PC-9 (cell line): ENCODE data around the gene DPP4. TPM values are rescaled to one million over a fixed set of nuclear protein-coding genes. Genes with fewer than 3 reads are reported as not detected.

Experiments
- BruUV-seq: library from RNA; stranded (reverse); fragments of 400-500 nt; replicated peaks from 2 replicates; lab custom pipeline; 2021; lab: Mats Ljungman, UMichigan
- CTCF ChIA-PET: fragments of 300-600 bp; sonication (Branson Sonifier 250); formaldehyde crosslinking; loops from one replicate; lab custom pipeline; 2022; ENCODE audit warnings: antibody characterized with exemption; lab: Charles Lee
- POLR2A ChIA-PET: fragments of 300-600 bp; sonication (Branson Sonifier 250); formaldehyde crosslinking; loops from one replicate; lab custom pipeline; 2022; ENCODE audit warnings: antibody characterized with exemption; ENCODE audit not compliant: unreplicated experiment; lab: Charles Lee
- DNase-seq, 2 experiments: peaks; one replicate each; pipeline versions ENCODE4 v3.0.0 to v3.0.0-alpha.2; 2015 to 2022; ENCODE audit warnings: mixed read lengths in 1 of 2
- H2AFZ ChIP-seq: fragments of 200-600 bp; sonication (generic); 2 replicates; pipeline ENCODE4 v1.8.1; 2017; ENCODE audit warnings: antibody characterized with exemption
- H3F3A ChIP-seq: fragments of 200-600 bp; sonication (generic); 2 replicates; pipeline ENCODE4 v1.8.1; 2017; ENCODE audit warnings: antibody characterized with exemption, mild to moderate bottlenecking, low read depth; ENCODE audit not compliant: insufficient read depth
- H3K27ac ChIP-seq: fragments of 200-600 bp; sonication (generic); 2 replicates; pipeline ENCODE4 v1.6.1; 2016; ENCODE audit warnings: mixed run types
- H3K27me3 ChIP-seq: fragments of 200-600 bp; sonication (generic); 2 replicates; pipeline ENCODE4 v1.6.1; 2016; ENCODE audit warnings: low read depth, mixed run types; ENCODE audit not compliant: insufficient read depth
- H3K36me3 ChIP-seq: fragments of 200-600 bp; sonication (generic); 2 replicates; pipeline ENCODE4 v1.6.1; 2016; ENCODE audit warnings: low read depth, mixed run types
- H3K4me1 ChIP-seq: fragments of 200-600 bp; sonication (generic); replicated peaks from 2 replicates; pipeline ENCODE4 v1.6.1; 2016; ENCODE audit warnings: mixed run types; ENCODE audit not compliant: insufficient read depth
- H3K4me2 ChIP-seq: fragments of 200-600 bp; sonication (generic); 2 replicates; pipeline ENCODE4 v1.6.1; 2017; ENCODE audit warnings: mixed run types
- H3K4me3 ChIP-seq: fragments of 200-600 bp; sonication (generic); 2 replicates; pipeline ENCODE4 v1.6.1; 2016; ENCODE audit warnings: mixed run types
- H3K79me2 ChIP-seq: fragments of 200-600 bp; sonication (generic); 2 replicates; pipeline ENCODE4 v1.6.1; 2017; ENCODE audit warnings: low read depth, mixed run types
- H3K9me2 ChIP-seq: fragments of 200-600 bp; sonication (generic); 2 replicates; pipeline ENCODE4 v1.8.1; 2017; ENCODE audit warnings: mild to moderate bottlenecking; ENCODE audit not compliant: insufficient read depth
- H3K9me3 ChIP-seq: fragments of 200-600 bp; sonication (generic); 2 replicates; pipeline ENCODE4 v1.8.1; 2016; ENCODE audit warnings: low read depth; ENCODE audit not compliant: insufficient read depth
- H4K20me1 ChIP-seq: fragments of 200-600 bp; sonication (generic); 2 replicates; pipeline ENCODE4 v1.8.1; 2017; ENCODE audit not compliant: insufficient read depth
- CTCF ChIP-seq: fragments of 200-600 bp; sonication (generic); conservative IDR thresholded peaks from 2 replicates; pipeline ENCODE4 v1.6.1; 2017; ENCODE audit warnings: mixed run types, antibody characterized with exemption, mild to moderate bottlenecking, moderate library complexity
- EZH2 ChIP-seq: fragments of 200-600 bp; sonication (generic); IDR thresholded peaks from 2 replicates; pipeline ENCODE4 v1.8.0; 2017; ENCODE audit warnings: antibody characterized with exemption, low read depth
- intact Hi-C: fragments of 100-400 bp; cut with micrococcal nuclease; formaldehyde crosslinking; loops from one replicate; pipeline ENCODE4 v1.10.0; 2022; ENCODE audit not compliant: unreplicated experiment
- total RNA-seq: library from RNA; stranded (reverse); gene quantifications from 2 replicates; pipeline ENCODE4 v1.2.3, GENCODE V29; 2021

The DPP4 gene
- total RNA-seq, 1 experiment from 2014 or later = 0.35 TPM

GRCh38 chr2:162082681-162083080, 8.7 kb upstream of the DPP4 start:
- H3K4me1 ChIP-seq = no peaks in the 10 kb centered on the region
- POLR2A ChIA-PET = no interaction called here
- H3K27me3 ChIP-seq = no peaks in the 10 kb centered on the region
- TF ChIP-seq CTCF (no peak), EZH2 (no peak)
- intact Hi-C loops = no loop called here
- H4K20me1 ChIP-seq = no peaks in the 10 kb centered on the region
- no peak overlapping the region for H2AFZ ChIP-seq
- H3K4me3 ChIP-seq = no peak overlapping the region
- no peak overlapping the region for H3K27ac ChIP-seq
- H3K79me2 ChIP-seq = no peaks in the 10 kb centered on the region
- no peaks in the 10 kb centered on the region for H3F3A ChIP-seq
- no peaks in the 10 kb centered on the region for H3K9me3 ChIP-seq
- no peaks in the 10 kb centered on the region for H3K36me3 ChIP-seq
- no TSS peak for BruUV-seq
- no peak overlapping the region for H3K4me2 ChIP-seq
- DNase-seq = no peak
- CTCF ChIA-PET = no interaction called here
- H3K9me2 ChIP-seq = peaks cover 3% of the 10 kb centered on the region; the same call in 1 of the 2 replicates

- H4K20me1 ChIP-seq = no peaks in the 10 kb centered on the region
- no peak overlapping the region for H3K4me3 ChIP-seq
- intact Hi-C loops = no loop called here
- H3K4me2 ChIP-seq = no peak overlapping the region
- ChIA-PET CTCF (no interaction called here), POLR2A (no interaction called here)
- H3K36me3 ChIP-seq = no peaks in the 10 kb centered on the region
- no peak overlapping the region for H2AFZ ChIP-seq
- H3F3A ChIP-seq = no peaks in the 10 kb centered on the region
- peaks cover 2% of the 10 kb centered on the region; the same call in 1 of the 2 replicates for H3K9me2 ChIP-seq
- BruUV-seq = no TSS peak
- TF ChIP-seq CTCF = no peak
- no peak for TF ChIP-seq EZH2
- no peaks in the 10 kb centered on the region for H3K27me3 ChIP-seq
- no peak for DNase-seq
- no peaks in the 10 kb centered on the region for H3K79me2 ChIP-seq
- H3K4me1 ChIP-seq = no peaks in the 10 kb centered on the region
- H3K9me3 ChIP-seq = no peaks in the 10 kb centered on the region
- no peak overlapping the region for H3K27ac ChIP-seq
Measured at GRCh38 chr2:162082036-162082435, 8.0 kb upstream of the DPP4 start.

- CTCF ChIA-PET = no interaction called here
- no peaks in the 10 kb centered on the region for H3K36me3 ChIP-seq
Measured at GRCh38 chr2:162079514-162079913, 5.5 kb upstream of the DPP4 start.

GRCh38 chr2:162075689-162076132, 1.7 kb upstream of the DPP4 start:
- H3K9me2 ChIP-seq = no peaks in the 10 kb centered on the region
- no peaks in the 10 kb centered on the region for H4K20me1 ChIP-seq
- H3K4me2 ChIP-seq = no peak overlapping the region
- ChIA-PET POLR2A (no interaction called here), CTCF (no interaction called here)
- H3K9me3 ChIP-seq = no peaks in the 10 kb centered on the region
- intact Hi-C loops = no loop called here
- no peak overlapping the region for H3K27ac ChIP-seq
- H2AFZ ChIP-seq = no peak overlapping the region
- BruUV-seq = no TSS peak
- no peak for TF ChIP-seq CTCF
- no peak for TF ChIP-seq EZH2
- DNase-seq = no peak
- H3K4me3 ChIP-seq = no peak overlapping the region
- no peaks in the 10 kb centered on the region for H3K36me3 ChIP-seq
- no peaks in the 10 kb centered on the region for H3F3A ChIP-seq
- no peaks in the 10 kb centered on the region for H3K27me3 ChIP-seq
- no peaks in the 10 kb centered on the region for H3K4me1 ChIP-seq
- H3K79me2 ChIP-seq = no peaks in the 10 kb centered on the region

More at GRCh38 chr2:162079514-162079913, 5.5 kb upstream of the DPP4 start:
- Histone ChIP-seq H4K20me1 (no peaks in the 10 kb centered on the region), H3K4me3 (no peak overlapping the region), H2AFZ (no peak overlapping the region), H3K9me3 (no peaks in the 10 kb centered on the region), H3K27me3 (no peaks in the 10 kb centered on the region), H3K4me1 (no peaks in the 10 kb centered on the region), H3F3A (no peaks in the 10 kb centered on the region), H3K79me2 (no peaks in the 10 kb centered on the region), H3K27ac (no peak overlapping the region), H3K9me2 (no peaks in the 10 kb centered on the region), H3K4me2 (no peak overlapping the region)
- BruUV-seq = no TSS peak
- no peak for DNase-seq
- TF ChIP-seq EZH2 = no peak
- intact Hi-C loops = no loop called here
- POLR2A ChIA-PET = no interaction called here
